ENCODE results near the gene HDAC8. TPM values are rescaled to one million over a fixed set of nuclear protein-coding genes. Genes with fewer than 3 reads are reported as not detected.

HDAC8 gene
- total RNA-seq, 2 experiments from 2014 or later = 5.8 to 6.8 TPM

- Mint-ChIP-seq H3K4me1 (ENCODE audit: low read depth) (no peaks in the 10 kb centered on the region), H3K4me3 (no peak overlapping the region), H3K9me3 (no peaks in the 10 kb centered on the region), H3K27me3 (no peaks in the 10 kb centered on the region), H3K36me3 (ENCODE audit: low read depth) (peaks cover 33% of the 10 kb centered on the region), H3K27ac (no peak overlapping the region)
- TF ChIP-seq, protein P1, sequence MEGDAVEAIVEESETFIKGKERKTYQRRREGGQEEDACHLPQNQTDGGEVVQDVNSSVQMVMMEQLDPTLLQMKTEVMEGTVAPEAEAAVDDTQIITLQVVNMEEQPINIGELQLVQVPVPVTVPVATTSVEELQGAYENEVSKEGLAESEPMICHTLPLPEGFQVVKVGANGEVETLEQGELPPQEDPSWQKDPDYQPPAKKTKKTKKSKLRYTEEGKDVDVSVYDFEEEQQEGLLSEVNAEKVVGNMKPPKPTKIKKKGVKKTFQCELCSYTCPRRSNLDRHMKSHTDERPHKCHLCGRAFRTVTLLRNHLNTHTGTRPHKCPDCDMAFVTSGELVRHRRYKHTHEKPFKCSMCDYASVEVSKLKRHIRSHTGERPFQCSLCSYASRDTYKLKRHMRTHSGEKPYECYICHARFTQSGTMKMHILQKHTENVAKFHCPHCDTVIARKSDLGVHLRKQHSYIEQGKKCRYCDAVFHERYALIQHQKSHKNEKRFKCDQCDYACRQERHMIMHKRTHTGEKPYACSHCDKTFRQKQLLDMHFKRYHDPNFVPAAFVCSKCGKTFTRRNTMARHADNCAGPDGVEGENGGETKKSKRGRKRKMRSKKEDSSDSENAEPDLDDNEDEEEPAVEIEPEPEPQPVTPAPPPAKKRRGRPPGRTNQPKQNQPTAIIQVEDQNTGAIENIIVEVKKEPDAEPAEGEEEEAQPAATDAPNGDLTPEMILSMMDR (IDR thresholded peaks at IDR 0.05) = no peak
- no peaks in the 10 kb centered on the region for H3K4me1 ChIP-seq (ENCODE audit: insufficient read depth, low read length)
- H3K27me3 ChIP-seq (ENCODE audit: control insufficient read depth in 1 of 2, insufficient read depth in 2 of 2, low read length in 2 of 2) = no peaks in the 10 kb centered on the region
- no peaks in the 10 kb centered on the region for H3K36me3 ChIP-seq (ENCODE audit: insufficient read depth, low read length)
- no peaks in the 10 kb centered on the region for H3K9me3 ChIP-seq (ENCODE audit: control insufficient read depth in 1 of 2, insufficient read depth in 1 of 2, low read length in 2 of 2)
- ChIA-PET CTCF (no interaction called here), POLR2A (no interaction called here)
- no peak overlapping the region for H3K27ac ChIP-seq (ENCODE audit: low read depth in 1 of 2, low read length in 2 of 2)
- ATAC-seq (ENCODE audit: poor library complexity) (no peak), DNase-seq (no peak)
- H3K4me3 ChIP-seq (ENCODE audit: low read length) = no peak overlapping the region
- intact Hi-C loops (cut with DNase I, micrococcal nuclease) = no loop called here
Observed at GRCh38 chrX:72348247-72348979, 224.2 kb downstream of the HDAC8 start.

DNA sequence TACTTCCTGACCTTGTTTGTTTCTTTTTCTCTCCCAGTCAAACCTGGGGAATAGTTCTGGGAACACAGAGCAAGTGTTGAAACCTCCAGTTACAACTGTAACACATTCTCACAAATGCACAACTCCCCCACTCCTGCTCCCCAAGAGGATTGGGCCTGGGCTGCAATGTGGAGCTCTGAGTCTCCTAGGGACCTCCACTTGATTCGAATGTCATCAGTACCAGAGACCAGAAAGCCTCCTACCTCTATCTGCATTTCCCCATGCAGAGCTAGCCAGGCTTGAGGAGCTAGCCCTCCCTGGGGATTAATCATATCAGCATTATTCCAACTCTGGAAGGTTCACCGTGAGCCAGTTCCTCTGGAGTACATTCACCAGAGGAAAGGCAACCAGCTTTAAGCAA is 225.3 kb downstream of the HDAC8 start:
- no peaks in the 10 kb centered on the region for H3K9me3 Mint-ChIP-seq
- DNase-seq (no peak), ATAC-seq (ENCODE audit: poor library complexity) (no peak)
- H3K4me3 ChIP-seq (ENCODE audit: low read length) = no peak overlapping the region
- H3K4me1 ChIP-seq (ENCODE audit: insufficient read depth, low read length) = no peaks in the 10 kb centered on the region
- peaks cover 33% of the 10 kb centered on the region for H3K36me3 Mint-ChIP-seq (ENCODE audit: low read depth)
- no peak overlapping the region for H3K27ac Mint-ChIP-seq
- no peak overlapping the region for H3K27ac ChIP-seq (ENCODE audit: low read depth in 1 of 2, low read length in 2 of 2)
- CTCF ChIA-PET = no interaction called here
- no peaks in the 10 kb centered on the region for H3K4me1 Mint-ChIP-seq (ENCODE audit: low read depth)
- H3K4me3 Mint-ChIP-seq = no peak overlapping the region
- H3K27me3 ChIP-seq (ENCODE audit: control insufficient read depth in 1 of 2, insufficient read depth in 2 of 2, low read length in 2 of 2) = no peaks in the 10 kb centered on the region
- TF ChIP-seq, protein P1 (IDR thresholded peaks at IDR 0.05) = no peak
- H3K36me3 ChIP-seq (ENCODE audit: insufficient read depth, low read length) = no peaks in the 10 kb centered on the region
- POLR2A ChIA-PET = no interaction called here
- intact Hi-C loops (cut with DNase I, micrococcal nuclease) = no loop called here
- H3K27me3 Mint-ChIP-seq = no peaks in the 10 kb centered on the region
- no peaks in the 10 kb centered on the region for H3K9me3 ChIP-seq (ENCODE audit: control insufficient read depth in 1 of 2, insufficient read depth in 1 of 2, low read length in 2 of 2)

DNA sequence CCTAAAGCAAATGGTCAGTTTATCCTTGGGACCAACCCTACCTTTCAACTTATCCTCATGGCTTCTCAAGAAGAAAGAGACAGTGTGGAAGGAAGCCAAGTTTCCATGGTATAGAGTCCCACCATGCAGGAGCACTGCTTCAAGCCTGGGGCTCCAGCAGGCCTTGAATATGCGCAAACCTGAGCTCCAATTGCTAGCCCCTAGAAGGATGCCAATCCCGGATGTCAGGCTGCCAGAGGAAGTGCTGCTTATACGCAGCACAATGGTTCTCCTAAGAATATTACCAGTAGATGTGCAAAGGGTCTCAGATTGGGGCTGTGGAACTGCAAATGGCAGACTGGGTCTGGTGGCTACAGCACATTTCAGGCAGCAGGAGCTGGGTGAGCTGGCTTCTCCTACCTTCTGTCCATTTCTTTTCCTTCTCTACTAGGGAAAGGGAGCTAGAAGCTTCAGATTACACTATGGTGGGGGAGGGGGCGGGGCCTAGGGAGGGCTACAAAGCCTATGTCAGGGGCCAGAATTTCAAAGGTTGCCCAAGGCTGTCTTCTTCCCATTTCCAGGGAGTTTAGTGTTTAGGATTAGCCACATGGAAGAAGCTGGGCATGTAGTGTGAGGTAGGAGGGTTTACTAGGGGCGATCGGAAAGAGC is 226.2 kb downstream of the HDAC8 start:
- DNase-seq (no peak), ATAC-seq (ENCODE audit: poor library complexity) (no peak)
- peaks cover 25% of the 10 kb centered on the region for H3K36me3 Mint-ChIP-seq (ENCODE audit: low read depth)
- ChIA-PET CTCF (no interaction called here), POLR2A (no interaction called here)
- Histone ChIP-seq H3K27me3 (ENCODE audit: control insufficient read depth in 1 of 2, insufficient read depth in 2 of 2, low read length in 2 of 2) (no peaks in the 10 kb centered on the region), H3K4me3 (ENCODE audit: low read length) (no peak overlapping the region), H3K36me3 (ENCODE audit: insufficient read depth, low read length) (peaks cover under 1% of the 10 kb centered on the region), H3K9me3 (ENCODE audit: control insufficient read depth in 1 of 2, insufficient read depth in 1 of 2, low read length in 2 of 2) (no peaks in the 10 kb centered on the region), H3K27ac (ENCODE audit: low read depth in 1 of 2, low read length in 2 of 2) (no peak overlapping the region), H3K4me1 (ENCODE audit: insufficient read depth, low read length) (no peaks in the 10 kb centered on the region)
- no peak overlapping the region for H3K4me3 Mint-ChIP-seq
- TF ChIP-seq, protein P1 (IDR thresholded peaks at IDR 0.05) = no peak
- H3K9me3 Mint-ChIP-seq = no peaks in the 10 kb centered on the region
- intact Hi-C loops (cut with DNase I, micrococcal nuclease) = no loop called here
- H3K4me1 Mint-ChIP-seq (ENCODE audit: low read depth) = no peaks in the 10 kb centered on the region
- no peak overlapping the region for H3K27ac Mint-ChIP-seq
- H3K27me3 Mint-ChIP-seq = no peaks in the 10 kb centered on the region

Data from CD4-positive, alpha-beta T cell (primary cell).